Ovary (tissue), 9 donors: ENCODE measurements around the gene ELP2. TPM values are rescaled to one million over a fixed set of nuclear protein-coding genes. Genes with fewer than 3 reads are reported as not detected.

Experiments
- DNase-seq, 5 donors: peaks; one replicate each; pipeline ENCODE4 v3.0.0-alpha.2; 2019 to 2020
- H3K27ac ChIP-seq, 2 donors: fragments of 200-600 bp; one replicate each; pipeline versions ENCODE4 v1.5.1 to v1.8.0; 2019 to 2022
- H3K27me3 ChIP-seq: fragments of 200-600 bp; one replicate; pipeline ENCODE4 v1.8.0; 2022
- H3K36me3 ChIP-seq: fragments of 200-600 bp; sonication (generic); one replicate; pipeline ENCODE4 v1.5.1; 2019
- H3K4me1 ChIP-seq: one replicate; pipeline ENCODE4 v1.8.1; 2013; ENCODE audit warnings: mild to moderate bottlenecking, moderate library complexity; ENCODE audit not compliant: insufficient read depth
- H3K4me3 ChIP-seq: fragments of 200-600 bp; sonication (generic); one replicate; pipeline ENCODE4 v1.5.1; 2017
- H3K9me3 ChIP-seq, 2 donors: fragments of 200-600 bp in 1 of 2; sonication (generic) in 1 of 2; one replicate each; pipeline versions ENCODE4 v1.5.1 to v1.8.1; 2013 to 2019; ENCODE audit warnings: mild to moderate bottlenecking in 1 of 2, moderate library complexity in 1 of 2
- CTCF ChIP-seq, 3 donors: fragments of 450-650 bp in 2 of 3; fragments of 200-600 bp in 1 of 3; IDR thresholded peaks; one replicate each; pipeline versions ENCODE4 v1.5.1 to v1.8.0; 2016 to 2022; ENCODE audit warnings: antibody characterized with exemption in 3 of 3, mild to moderate bottlenecking in 1 of 3
- EP300 ChIP-seq: sonication (generic); formaldehyde crosslinking; IDR thresholded peaks from one replicate; pipeline ENCODE4 v1.6.1; 2017; ENCODE audit warnings: antibody characterized with exemption
- POLR2A ChIP-seq: fragments of 450-650 bp; IDR thresholded peaks from one replicate; pipeline ENCODE4 v1.6.1; 2017; ENCODE audit warnings: antibody characterized with exemption, mild to moderate bottlenecking, moderate library complexity
- WGBS, 3 donors: extraction: QIAGEN DNeasy Blood & Tissue Kit in 1 of 3; methylation state at CpG; one replicate each; pipeline versions ENCODE4 v1.1.5 to v1.1.7; 2013 to 2017; 5-methylcytosine and 5-hydroxymethylcytosine counted together
- intact Hi-C, 4 donors: fragments of 100-400 bp; cut with DNase I; formaldehyde crosslinking; loops; one replicate each; pipeline versions ENCODE4 v1.11.0 to v1.15.1; 2022 to 2023
- polyA plus RNA-seq, 2 donors: library from polyadenylated mRNA; stranded (reverse); fragments of 200-250 nt in 1 of 2; fragments of 350-450 nt in 1 of 2; fragmentation: Illumina TruSeq in 1 of 2; extraction: RNeasy Lipid Tissue Mini Kit (QIAGEN cat#74804) in 1 of 2; gene quantifications; one replicate each; pipeline ENCODE4 v1.2.3, GENCODE V29; 2013 to 2014
- total RNA-seq, 7 donors: library from RNA; depleted of rRNA in 2 of 7; stranded (reverse); fragments of >200 nt in 2 of 7; fragmentation: NEBNext Ultra II Directional in 3 of 7; extraction: Animal tissue kit (Norgen Biotek cat#: 25700) in 3 of 7; gene quantifications; one replicate each; pipeline versions ENCODE4 v1.1.0 to v1.2.4, GENCODE V29; 2016 to 2023
- donor health status: DM: no; HTN: no; CAD: no; lungs with moderate emphysema.
- donor health status: DM: no; HTN: no; CAD: no.
- donor health status: Bipolar disorder and iron deficiency.
- donor health status: DM: yes; HTN: yes; CAD: no.
- donor health status: DM: no; HTN: no; CAD: no.
- donor health status: DM: yes; HTN: yes; CAD: no.

ELP2 gene
- total and polyA plus RNA-seq, 9 donors = 63.6 to 144 (median 105) TPM

- Histone ChIP-seq H3K27ac (no peak overlapping the region), H3K36me3 (no peaks in the 10 kb centered on the region), H3K9me3 (no peaks in the 10 kb centered on the region), H3K4me3 (no peak overlapping the region), H3K27me3 (no peaks in the 10 kb centered on the region), H3K4me1 (no peaks in the 10 kb centered on the region)
- DNase-seq = no peak
- TF ChIP-seq POLR2A = no peak
- intact Hi-C loops = no loop called here
Observed at GRCh38 chr18:36197511-36198166, 67.9 kb downstream of the ELP2 start.

- Histone ChIP-seq H3K4me1 (no peaks in the 10 kb centered on the region), H3K27me3 (no peaks in the 10 kb centered on the region), H3K9me3 (no peaks in the 10 kb centered on the region), H3K4me3 (no peak overlapping the region), H3K27ac (no peak overlapping the region), H3K36me3 (no peaks in the 10 kb centered on the region)
- no peak for DNase-seq
- intact Hi-C loops = loop anchor here in 1 of 4 donors (10.0 kb wide), 1 partner anchor 85 kb away; no protein-coding TSS in a partner anchor
- WGBS, 3 donors = 84 to 87% (median 86%) methylated on average over 22 of the region's 22 CpGs
- TF ChIP-seq CTCF (IDR thresholded peaks at IDR 0.05) = no peak
- no peak for TF ChIP-seq EP300
- TF ChIP-seq POLR2A = no peak
Observed at GRCh38 chr18:36199691-36200295, 70.1 kb downstream of the ELP2 start.

- Histone ChIP-seq H3K36me3 (no peaks in the 10 kb centered on the region), H3K27ac (no peak overlapping the region), H3K27me3 (no peaks in the 10 kb centered on the region), H3K9me3 (no peaks in the 10 kb centered on the region), H3K4me1 (no peaks in the 10 kb centered on the region), H3K4me3 (no peak overlapping the region)
- DNase-seq = no peak
- TF ChIP-seq CTCF (IDR thresholded peaks at IDR 0.05) (no peak), EP300 (no peak), POLR2A (no peak)
- intact Hi-C loops = loop anchor here in 1 of 4 donors (10.0 kb wide), 1 partner anchor 84 kb away; no protein-coding TSS in a partner anchor
Observed at GRCh38 chr18:36200354-36200771, 70.7 kb downstream of the ELP2 start.

- Histone ChIP-seq H3K4me3 (no peak overlapping the region), H3K4me1 (no peaks in the 10 kb centered on the region), H3K36me3 (no peaks in the 10 kb centered on the region), H3K27me3 (no peaks in the 10 kb centered on the region), H3K9me3 (no peaks in the 10 kb centered on the region), H3K27ac (no peak overlapping the region)
- no peak for TF ChIP-seq POLR2A
- TF ChIP-seq EP300 = no peak
- no peak for TF ChIP-seq CTCF (IDR thresholded peaks at IDR 0.05)
- DNase-seq = no peak
- intact Hi-C loops = loop anchor here in 1 of 4 donors (10.0 kb wide), 1 partner anchor 83 kb away; no protein-coding TSS in a partner anchor
- WGBS, 3 donors = 93 to 96% (median 95%) methylated on average over 2 of the region's 2 CpGs
Observed at GRCh38 chr18:36201765-36202164, 72.1 kb downstream of the ELP2 start.

- intact Hi-C loops = loop anchor here in 1 of 4 donors (10.0 kb wide), 1 partner anchor 81 kb away; no protein-coding TSS in a partner anchor
- no peak for DNase-seq
- Histone ChIP-seq H3K4me3 (no peak overlapping the region), H3K4me1 (no peaks in the 10 kb centered on the region), H3K27ac (no peak overlapping the region), H3K27me3 (no peaks in the 10 kb centered on the region), H3K9me3 (no peaks in the 10 kb centered on the region), H3K36me3 (no peaks in the 10 kb centered on the region)
- WGBS, 3 donors = 80 to 84% (median 82%) methylated on average over 7 of the region's 7 CpGs
- TF ChIP-seq EP300 (no peak), POLR2A (no peak), CTCF (IDR thresholded peaks at IDR 0.05) (no peak)
Observed at GRCh38 chr18:36203360-36203895, 73.7 kb downstream of the ELP2 start.
